ENCODE data around the gene SRD5A3.
"Not testable (repeated sequence)": the region's sequence is repeated elsewhere in the genome, so short reads cannot be mapped to it uniquely, and the experiment has no call there.

SRD5A3 gene

GRCh38 chr4:55348466-55348865 lies 2.4 kb downstream of the SRD5A3 start:
- Histone ChIP-seq H3K9me3 (ENCODE audit: insufficient read depth, low read length, severe bottlenecking) (no peaks in the 10 kb centered on the region), H3K4me3 (ENCODE audit: low read depth in 1 of 2, low read length in 2 of 2) (peak overlapping the region in 1 of 2 experiments; percentile 27; a peak in 1 of 4 replicates), H3K27ac (ENCODE audit: low read length) (no peak overlapping the region)

GRCh38 chr4:55350870-55351269 lies 4.8 kb downstream of the SRD5A3 start:
- H3K9me3 ChIP-seq (ENCODE audit: insufficient read depth, low read length, severe bottlenecking); H3K27me3 ChIP-seq (ENCODE audit: insufficient read depth, low read length, poor library complexity); DNase-seq; H3K9ac ChIP-seq (ENCODE audit: low read depth, low read length); H2AFZ ChIP-seq (ENCODE audit: low read depth, low read length); ATAC-seq (ENCODE audit: insufficient read depth, low read depth); H3K4me2 ChIP-seq (ENCODE audit: insufficient read depth, low read length); H4K20me1 ChIP-seq (ENCODE audit: insufficient read depth, low read length); H3K4me3 ChIP-seq (ENCODE audit: low read depth in 1 of 2, low read length in 2 of 2); H3K27ac ChIP-seq (ENCODE audit: low read length): not testable (repeated sequence)
- Histone ChIP-seq H3K4me1 (ENCODE audit: insufficient read depth, low read length) (peaks cover 32% of the 10 kb centered on the region), H3K79me2 (ENCODE audit: insufficient read depth, low read length) (peaks cover 39% of the 10 kb centered on the region), H3K36me3 (ENCODE audit: insufficient read depth, low read length) (peaks cover 25% of the 10 kb centered on the region)

More at GRCh38 chr4:55348466-55348865, 2.4 kb downstream of the SRD5A3 start:
- DNase-seq, result no peak
- Histone ChIP-seq H4K20me1 (ENCODE audit: insufficient read depth, low read length) (no peaks in the 10 kb centered on the region; the same call in 1 of the 2 replicates), H3K79me2 (ENCODE audit: insufficient read depth, low read length) (peaks cover 39% of the 10 kb centered on the region), H3K9ac (ENCODE audit: low read depth, low read length) (0 out of 2 replicates have a peak overlapping the region, but pooled peaks have one; percentile 96), H3K4me2 (ENCODE audit: insufficient read depth, low read length) (peak overlapping the region; percentile 92), H3K36me3 (ENCODE audit: insufficient read depth, low read length) (peaks cover 22% of the 10 kb centered on the region), H2AFZ (ENCODE audit: low read depth, low read length) (no peak overlapping the region), H3K4me1 (ENCODE audit: insufficient read depth, low read length) (peaks cover 36% of the 10 kb centered on the region), H3K27me3 (ENCODE audit: insufficient read depth, low read length, poor library complexity) (no peaks in the 10 kb centered on the region)
- ATAC-seq (ENCODE audit: insufficient read depth, low read depth), result no peak
- no peak for TF ChIP-seq EZH2 (IDR thresholded peaks at IDR 0.05; ENCODE audit: borderline replicate concordance, low read depth, low read length, severe bottlenecking)
- TF ChIP-seq, protein P1, sequence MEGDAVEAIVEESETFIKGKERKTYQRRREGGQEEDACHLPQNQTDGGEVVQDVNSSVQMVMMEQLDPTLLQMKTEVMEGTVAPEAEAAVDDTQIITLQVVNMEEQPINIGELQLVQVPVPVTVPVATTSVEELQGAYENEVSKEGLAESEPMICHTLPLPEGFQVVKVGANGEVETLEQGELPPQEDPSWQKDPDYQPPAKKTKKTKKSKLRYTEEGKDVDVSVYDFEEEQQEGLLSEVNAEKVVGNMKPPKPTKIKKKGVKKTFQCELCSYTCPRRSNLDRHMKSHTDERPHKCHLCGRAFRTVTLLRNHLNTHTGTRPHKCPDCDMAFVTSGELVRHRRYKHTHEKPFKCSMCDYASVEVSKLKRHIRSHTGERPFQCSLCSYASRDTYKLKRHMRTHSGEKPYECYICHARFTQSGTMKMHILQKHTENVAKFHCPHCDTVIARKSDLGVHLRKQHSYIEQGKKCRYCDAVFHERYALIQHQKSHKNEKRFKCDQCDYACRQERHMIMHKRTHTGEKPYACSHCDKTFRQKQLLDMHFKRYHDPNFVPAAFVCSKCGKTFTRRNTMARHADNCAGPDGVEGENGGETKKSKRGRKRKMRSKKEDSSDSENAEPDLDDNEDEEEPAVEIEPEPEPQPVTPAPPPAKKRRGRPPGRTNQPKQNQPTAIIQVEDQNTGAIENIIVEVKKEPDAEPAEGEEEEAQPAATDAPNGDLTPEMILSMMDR (IDR thresholded peaks at IDR 0.05; ENCODE audit: borderline replicate concordance, extremely low read depth, low read length, poor library complexity, severe bottlenecking), result no peak

DNA sequence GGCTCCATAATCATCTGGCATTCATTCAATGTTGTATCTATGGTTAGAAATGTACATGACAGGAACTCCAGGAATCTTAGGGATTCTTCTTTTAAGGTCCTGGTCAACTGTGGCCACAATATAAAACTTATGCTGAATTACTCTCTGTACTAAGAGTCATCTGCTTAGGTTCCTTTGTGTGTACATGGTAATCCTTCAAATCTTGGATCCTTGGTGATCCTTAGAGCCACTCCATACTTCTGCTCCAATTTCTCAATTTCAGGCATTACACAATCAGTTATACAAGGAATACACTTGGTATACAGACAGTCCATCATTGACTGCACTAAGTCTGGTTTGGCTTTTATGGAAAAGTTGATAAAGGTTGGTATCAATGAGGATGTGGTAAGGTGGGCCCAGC lies 5.8 kb downstream of the SRD5A3 start:
- no peak overlapping the region for H3K27ac ChIP-seq (ENCODE audit: low read length)
- H3K36me3 ChIP-seq (ENCODE audit: insufficient read depth, low read length), result peaks cover 25% of the 10 kb centered on the region
- no peak overlapping the region for H3K9ac ChIP-seq (ENCODE audit: low read depth, low read length)
- no peak overlapping the region for H3K4me2 ChIP-seq (ENCODE audit: insufficient read depth, low read length)
- ATAC-seq (ENCODE audit: insufficient read depth, low read depth) (no peak), DNase-seq (no peak)
- H3K79me2 ChIP-seq (ENCODE audit: insufficient read depth, low read length), result peaks cover 37% of the 10 kb centered on the region
- H3K9me3 ChIP-seq (ENCODE audit: insufficient read depth, low read length, severe bottlenecking), result no peaks in the 10 kb centered on the region
- H4K20me1 ChIP-seq (ENCODE audit: insufficient read depth, low read length), result peaks cover 5% of the 10 kb centered on the region
- no peaks in the 10 kb centered on the region for H3K27me3 ChIP-seq (ENCODE audit: insufficient read depth, low read length, poor library complexity)
- peaks cover 28% of the 10 kb centered on the region for H3K4me1 ChIP-seq (ENCODE audit: insufficient read depth, low read length)
- TF ChIP-seq EZH2 (IDR thresholded peaks at IDR 0.05; ENCODE audit: borderline replicate concordance, low read depth, low read length, severe bottlenecking), result no peak
- TF ChIP-seq, protein P1 (IDR thresholded peaks at IDR 0.05; ENCODE audit: borderline replicate concordance, extremely low read depth, low read length, poor library complexity, severe bottlenecking), result no peak
- no peak overlapping the region for H3K4me3 ChIP-seq (ENCODE audit: low read depth in 1 of 2, low read length in 2 of 2)
- H2AFZ ChIP-seq (ENCODE audit: low read depth, low read length), result no peak overlapping the region

DNA sequence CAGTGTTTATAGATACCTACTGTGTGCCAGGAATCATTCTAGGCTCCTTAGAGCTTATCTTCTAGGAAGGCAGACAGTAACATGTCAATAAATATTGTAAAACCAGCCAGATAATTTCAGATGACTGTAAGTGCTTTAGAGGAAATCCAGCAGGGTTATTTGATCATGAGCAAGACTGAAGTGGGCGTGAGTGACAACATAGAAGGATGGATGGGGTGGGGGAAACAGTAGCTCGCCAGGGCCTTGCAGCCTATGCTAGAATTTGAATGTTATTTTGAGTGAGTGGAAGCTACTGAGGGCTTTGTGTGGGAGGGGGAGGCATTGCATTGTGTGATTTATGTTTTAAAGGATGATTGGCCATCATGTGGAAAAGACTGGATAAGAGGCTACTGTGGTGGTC lies 6.7 kb downstream of the SRD5A3 start:
- H3K9ac ChIP-seq (ENCODE audit: low read depth, low read length), result no peak overlapping the region
- ATAC-seq (ENCODE audit: insufficient read depth, low read depth) (no peak), DNase-seq (no peak)
- H4K20me1 ChIP-seq (ENCODE audit: insufficient read depth, low read length), result peaks cover 5% of the 10 kb centered on the region
- no peak overlapping the region for H3K4me2 ChIP-seq (ENCODE audit: insufficient read depth, low read length)
- no peak overlapping the region for H3K27ac ChIP-seq (ENCODE audit: low read length)
- peaks cover 28% of the 10 kb centered on the region for H3K79me2 ChIP-seq (ENCODE audit: insufficient read depth, low read length)
- no peak overlapping the region for H2AFZ ChIP-seq (ENCODE audit: low read depth, low read length)
- peaks cover 25% of the 10 kb centered on the region for H3K36me3 ChIP-seq (ENCODE audit: insufficient read depth, low read length)
- H3K4me1 ChIP-seq (ENCODE audit: insufficient read depth, low read length), result peaks cover 19% of the 10 kb centered on the region
- H3K27me3 ChIP-seq (ENCODE audit: insufficient read depth, low read length, poor library complexity), result no peaks in the 10 kb centered on the region
- no peak overlapping the region for H3K4me3 ChIP-seq (ENCODE audit: low read depth in 1 of 2, low read length in 2 of 2)
- TF ChIP-seq, protein P1 (IDR thresholded peaks at IDR 0.05; ENCODE audit: borderline replicate concordance, extremely low read depth, low read length, poor library complexity, severe bottlenecking), result no peak
- TF ChIP-seq EZH2 (IDR thresholded peaks at IDR 0.05; ENCODE audit: borderline replicate concordance, low read depth, low read length, severe bottlenecking), result no peak
- no peaks in the 10 kb centered on the region for H3K9me3 ChIP-seq (ENCODE audit: insufficient read depth, low read length, severe bottlenecking)

- peaks cover 25% of the 10 kb centered on the region for H3K36me3 ChIP-seq (ENCODE audit: insufficient read depth, low read length)
- not testable (repeated sequence) for DNase-seq; H3K4me2 ChIP-seq (ENCODE audit: insufficient read depth, low read length); ATAC-seq (ENCODE audit: insufficient read depth, low read depth); H2AFZ ChIP-seq (ENCODE audit: low read depth, low read length); H3K4me3 ChIP-seq (ENCODE audit: low read depth in 1 of 2, low read length in 2 of 2); H3K9me3 ChIP-seq (ENCODE audit: insufficient read depth, low read length, severe bottlenecking); H3K27ac ChIP-seq (ENCODE audit: low read length); H3K27me3 ChIP-seq (ENCODE audit: insufficient read depth, low read length, poor library complexity); H4K20me1 ChIP-seq (ENCODE audit: insufficient read depth, low read length); H3K9ac ChIP-seq (ENCODE audit: low read depth, low read length)
- H3K4me1 ChIP-seq (ENCODE audit: insufficient read depth, low read length), result peaks cover 13% of the 10 kb centered on the region
- peaks cover 23% of the 10 kb centered on the region for H3K79me2 ChIP-seq (ENCODE audit: insufficient read depth, low read length)
These were observed 7.2 kb downstream of the SRD5A3 start for GRCh38 chr4:55353228-55353747.

Measured in DND-41 (cell line).